Fibroblast of gingiva (primary cell): ENCODE measurements around the gene PSORS1C2.
A peak's percentile ranks its signal among the peaks of the same experiment; 100 is the strongest.

Experiments used
- DNase-seq: peaks from one replicate; pipeline ENCODE4 v3.0.0-alpha.2; 2011; ENCODE audit warnings: low read depth

PSORS1C2 gene

DNA sequence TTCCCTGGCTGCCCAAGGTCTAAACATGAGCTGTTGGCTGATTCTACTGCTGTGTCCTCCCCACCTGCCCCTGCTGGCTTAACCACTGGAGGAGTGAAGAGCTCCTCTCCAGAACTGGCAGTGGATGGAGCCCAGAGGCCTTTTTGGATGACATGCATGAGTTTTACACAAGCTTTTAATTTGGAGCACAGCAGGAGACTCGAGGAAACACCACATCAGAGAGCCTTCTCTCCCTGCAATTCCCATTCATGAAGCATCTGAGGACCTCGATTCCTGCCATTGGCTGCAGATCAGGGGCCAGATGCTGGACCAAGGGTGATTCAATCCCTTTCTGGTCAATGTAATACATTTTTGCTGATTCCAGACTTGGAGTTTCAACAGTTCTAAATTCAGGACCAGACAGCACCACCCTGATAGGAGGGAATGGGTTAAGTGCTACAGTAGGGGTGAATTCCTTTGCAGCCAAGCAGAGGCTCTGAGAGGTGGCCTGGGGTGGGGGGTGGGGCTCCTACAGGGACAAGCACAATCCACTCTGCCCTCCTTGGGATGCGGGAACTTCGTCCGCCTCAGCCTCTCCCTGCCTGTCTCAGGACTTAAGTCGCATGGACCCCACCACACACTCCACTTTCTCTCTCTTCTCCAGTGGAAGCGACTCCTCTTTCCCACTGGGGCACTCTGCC, 24.9 kb downstream of the PSORS1C2 start:
- peak; percentile 82 for DNase-seq

GRCh38 chr6:31112478-31112877, 26.4 kb downstream of the PSORS1C2 start, which contains the start of gene C6orf15:
TSS of gene C6orf15 (minus strand) at chr6:31112575. CDS start at chr6:31112555, 20 bp downstream.
- DNase-seq: no peak

DNA sequence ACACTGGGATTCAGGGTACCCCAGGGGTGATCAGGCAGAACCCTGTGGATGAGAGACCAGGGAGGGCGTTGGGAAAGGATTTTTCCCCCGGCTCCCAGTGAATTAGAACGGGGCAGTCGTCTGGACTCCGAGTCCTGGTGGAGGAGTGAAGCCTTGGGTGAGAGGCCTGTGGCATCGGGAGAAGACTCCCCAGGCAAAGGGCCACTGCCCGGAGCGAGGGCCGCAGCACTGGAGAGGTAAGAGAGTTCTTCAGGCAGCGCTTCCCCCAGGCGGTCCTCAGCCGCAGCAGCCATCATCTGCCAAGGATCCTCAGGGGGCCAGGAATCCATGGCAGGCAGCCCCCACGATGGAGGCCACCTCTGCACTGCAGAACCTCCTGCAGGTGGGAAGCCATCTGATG, 27.2 kb downstream of the PSORS1C2 start:
- no peak for DNase-seq

DNA sequence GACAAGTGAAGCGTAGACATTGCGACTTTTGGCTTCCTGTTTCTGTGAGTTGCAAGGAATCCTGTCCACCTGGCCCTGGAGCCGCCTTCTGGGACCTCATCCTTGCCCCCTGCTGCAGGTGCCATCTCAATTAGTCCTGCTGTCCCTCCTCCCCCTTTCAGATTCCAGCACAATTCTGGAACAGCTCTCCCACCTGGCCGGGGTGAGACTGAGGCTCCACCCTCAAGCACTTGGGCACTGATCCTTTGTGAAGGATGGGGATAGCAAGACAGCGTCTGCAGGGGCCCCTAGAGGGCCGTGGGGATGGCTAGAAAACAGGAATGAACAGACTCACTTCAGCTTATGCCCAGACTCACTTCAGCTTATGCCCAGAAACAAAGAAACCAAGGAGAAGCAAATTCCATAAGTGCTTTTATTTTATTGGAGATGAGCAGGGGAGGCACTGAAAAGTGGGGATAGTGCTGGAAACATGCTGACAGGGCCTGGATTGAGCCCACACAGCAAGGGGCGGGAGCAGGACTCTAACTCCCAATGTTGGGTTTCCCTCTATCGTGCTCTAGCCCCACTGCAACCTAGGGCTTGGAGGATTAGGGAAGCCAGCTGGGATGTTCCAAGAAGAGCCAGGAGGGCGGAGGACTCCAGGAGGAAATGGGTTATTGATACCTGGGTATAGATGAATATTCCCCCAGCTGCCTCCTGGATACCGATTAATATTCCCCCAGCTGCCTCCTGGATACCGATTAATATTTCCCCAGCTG, 27.9 kb downstream of the PSORS1C2 start:
- no peak for DNase-seq

DNA sequence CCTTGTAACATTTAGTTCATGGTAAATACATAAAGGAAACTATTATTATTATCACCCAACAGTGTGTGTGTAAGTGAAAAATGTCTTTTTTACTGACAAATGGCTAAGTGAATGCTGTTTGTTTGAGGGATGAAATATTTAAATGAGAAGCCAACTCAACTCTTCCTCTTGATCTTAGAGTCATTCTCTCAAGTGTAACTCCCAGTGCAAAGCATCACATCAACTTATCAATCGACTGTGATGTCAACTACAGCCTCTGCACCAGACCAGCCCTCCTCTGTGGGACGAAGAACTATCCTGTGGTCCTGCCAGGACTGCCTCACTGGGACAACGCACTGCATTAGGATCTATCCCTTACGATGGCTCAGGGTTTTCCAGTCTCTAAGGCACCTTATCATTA, 31.8 kb downstream of the PSORS1C2 start:
- no peak for DNase-seq

DNA sequence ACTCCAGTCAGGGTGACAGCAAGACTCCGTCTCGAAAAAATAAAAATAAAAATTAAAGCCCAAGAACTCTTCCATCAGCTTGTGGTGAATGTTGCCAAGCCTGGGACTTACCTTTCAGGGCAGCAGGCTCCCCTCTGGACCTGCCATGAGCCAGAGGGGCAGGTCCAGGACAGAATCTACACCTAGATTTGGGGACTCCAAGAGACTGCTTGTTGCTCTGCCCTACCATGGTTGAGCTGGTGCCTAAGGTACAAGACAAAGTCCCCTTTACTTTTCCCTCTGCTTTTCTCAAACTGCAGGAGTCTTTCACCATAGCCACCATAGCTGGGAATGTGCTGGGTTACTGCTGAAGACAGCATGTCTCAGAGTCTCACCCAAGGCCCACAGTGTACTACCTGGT, 35.7 kb downstream of the PSORS1C2 start:
- no peak for DNase-seq

DNA sequence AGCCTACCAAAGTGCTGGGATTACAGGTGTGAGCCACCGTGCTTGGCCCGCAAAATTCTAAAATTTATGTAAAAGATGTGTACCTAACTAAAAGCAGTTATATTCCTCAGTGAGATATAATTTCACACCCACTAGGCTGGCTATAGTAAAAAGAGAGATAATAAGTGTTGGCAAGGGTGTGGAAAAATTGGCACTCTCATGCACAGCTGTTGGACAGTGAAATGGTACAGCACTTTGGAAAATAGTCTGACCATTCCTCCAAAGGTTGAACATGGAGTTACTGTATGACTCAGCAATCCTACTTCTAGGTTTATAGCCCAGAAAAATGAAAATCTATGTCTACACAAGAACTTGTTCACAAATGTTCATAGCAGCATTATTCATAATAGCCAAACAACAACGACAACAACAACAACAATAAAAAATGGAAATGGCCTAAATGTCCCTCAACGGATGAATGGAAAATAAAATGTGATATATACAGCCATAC, 40.4 kb downstream of the PSORS1C2 start:
- DNase-seq: no peak

GRCh38 chr6:31096656-31097055, 42.2 kb downstream of the PSORS1C2 start:
- DNase-seq: no peak

DNA sequence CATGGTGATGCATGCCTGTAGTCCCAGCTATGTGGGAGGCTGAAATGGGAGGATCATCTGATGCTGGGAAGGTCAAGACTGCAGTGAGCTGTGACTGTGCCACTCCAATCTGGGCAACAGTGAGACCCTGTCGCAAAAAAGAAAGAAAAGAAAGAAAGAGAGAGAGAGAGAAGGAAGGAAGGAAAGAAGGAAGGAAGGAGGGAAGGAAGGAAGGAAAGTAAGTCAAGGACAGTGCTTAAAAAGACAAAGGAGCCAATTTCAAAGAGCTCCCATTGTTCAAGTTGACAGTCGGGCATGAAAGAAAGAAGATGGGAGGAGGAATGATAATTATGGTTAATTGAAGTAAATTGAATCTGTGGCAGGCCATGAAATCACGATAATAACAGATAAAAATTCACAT, 42.7 kb downstream of the PSORS1C2 start:
- no peak for DNase-seq

DNA sequence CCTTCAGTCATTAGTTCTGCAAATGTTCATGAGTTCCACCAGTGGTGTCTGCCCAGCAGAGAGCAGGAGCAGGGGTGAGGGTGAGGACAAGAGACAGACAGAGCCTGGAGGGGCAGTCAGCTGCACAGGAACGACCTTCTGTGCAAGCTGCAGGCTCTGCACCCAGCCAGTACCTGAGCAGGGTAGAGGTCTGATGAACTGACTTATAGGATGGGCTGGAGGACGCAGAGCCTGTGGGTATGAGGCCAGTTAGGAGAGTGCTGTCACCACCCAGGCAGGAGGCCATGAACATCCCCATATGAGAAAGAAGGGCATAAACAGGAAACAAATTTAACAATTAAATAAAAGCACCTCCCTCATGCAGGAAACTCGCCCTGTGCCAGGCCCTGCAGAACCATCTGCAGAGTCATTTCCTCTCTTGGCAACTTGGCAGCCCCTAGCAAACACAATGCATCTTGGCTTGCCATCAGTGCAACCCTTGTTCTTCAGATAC, 44.4 kb downstream of the PSORS1C2 start:
- no peak for DNase-seq

DNA sequence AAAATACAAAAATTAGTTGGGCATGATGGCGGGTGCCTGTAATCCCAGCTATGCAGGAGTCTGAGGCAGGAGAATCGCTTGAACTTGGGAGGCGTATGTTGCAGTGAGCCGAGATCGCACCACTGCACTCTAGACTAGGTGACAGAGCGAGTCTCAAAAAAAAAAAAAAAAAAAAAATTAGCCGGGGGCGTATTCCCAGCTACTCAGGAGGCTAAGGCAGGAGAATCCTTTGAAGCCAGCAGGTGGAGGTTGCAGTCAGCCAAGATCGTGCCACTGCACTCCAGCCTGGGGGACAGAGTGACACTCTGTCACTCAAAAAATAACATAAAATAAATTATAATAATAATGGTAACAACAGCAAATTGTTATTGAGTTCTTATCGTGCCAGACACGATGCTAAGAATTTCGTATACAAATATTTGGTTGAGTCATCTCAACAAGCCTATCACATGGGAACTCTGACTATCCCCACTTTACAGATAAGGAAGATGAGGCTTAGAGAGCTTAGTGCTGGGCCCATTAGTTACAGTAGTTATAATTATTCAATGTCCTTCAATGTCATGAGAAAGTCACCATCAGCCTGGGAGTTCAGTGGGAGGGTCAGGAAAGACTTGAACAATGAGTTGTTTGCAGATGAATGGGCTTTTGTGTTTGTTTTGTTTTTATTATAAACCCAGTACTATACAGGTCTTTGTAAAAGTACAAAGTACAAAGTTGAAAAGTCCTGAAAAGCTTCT, 45.9 kb downstream of the PSORS1C2 start:
- DNase-seq: no peak

GRCh38 chr6:31092238-31092637, 46.6 kb downstream of the PSORS1C2 start:
- DNase-seq: no peak

GRCh38 chr6:31091680-31092079, 47.2 kb downstream of the PSORS1C2 start:
- DNase-seq: no peak

DNA sequence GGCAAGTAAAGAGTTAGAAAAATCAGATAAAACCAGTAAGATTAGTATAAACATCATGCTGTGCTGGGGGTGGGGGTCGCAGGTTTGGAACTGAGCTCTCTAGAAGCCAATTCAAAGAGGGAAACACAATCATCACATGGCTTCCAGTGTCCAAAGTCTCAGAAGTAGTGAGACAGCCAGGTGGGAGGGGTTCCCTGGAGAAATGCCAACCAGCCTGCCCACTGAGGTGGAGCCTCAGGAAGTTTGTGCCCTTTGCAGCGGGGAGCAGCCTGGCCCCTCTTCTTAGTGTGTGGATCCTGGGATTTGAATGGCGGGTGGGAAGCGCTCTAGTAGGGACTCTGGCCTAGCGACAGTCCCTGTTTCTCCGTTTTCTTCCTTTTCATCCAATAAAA, 47.9 kb downstream of the PSORS1C2 start:
- no peak for DNase-seq

DNA sequence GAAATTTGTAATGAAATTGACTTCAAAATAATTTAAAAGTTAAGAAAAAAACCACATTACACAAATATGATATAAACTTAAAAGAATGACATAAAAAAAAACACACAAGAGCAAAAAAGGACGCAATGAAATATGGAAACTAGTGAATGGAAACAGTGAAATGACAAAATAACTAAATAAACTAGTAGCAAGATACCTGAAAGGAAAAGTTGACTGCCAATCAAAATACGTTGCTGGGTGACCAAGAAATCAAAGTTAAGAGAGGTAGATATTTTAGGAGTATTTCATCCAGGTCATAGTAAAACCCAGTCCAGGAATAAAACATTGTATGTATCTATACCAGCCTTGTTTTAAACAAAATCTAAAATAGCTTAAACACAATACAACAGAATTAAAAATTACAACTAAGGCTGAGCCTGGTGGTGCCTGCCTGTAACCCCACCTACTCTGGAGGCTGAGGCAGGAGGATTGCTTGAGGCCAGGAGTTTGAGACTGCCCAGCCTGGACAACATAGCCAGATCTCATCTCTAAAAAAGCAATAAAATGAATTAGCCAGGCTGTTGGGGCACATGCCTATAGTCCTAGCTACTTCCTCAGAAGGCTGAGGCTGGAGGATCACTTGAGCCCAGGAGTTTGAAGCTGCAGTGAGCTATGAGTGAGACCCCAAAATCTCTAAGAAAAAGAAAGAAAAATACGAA, 48.4 kb downstream of the PSORS1C2 start:
- no peak for DNase-seq
